Hepatocyte (in vitro differentiated cells): ENCODE data around the gene SV2C.

ENCODE experiments used
- CTCF ChIP-seq: fragments of 200-600 bp; sonication (generic); IDR thresholded peaks from 2 replicates; pipeline ENCODE4 v1.5.1; 2016; ENCODE audit warnings: antibody characterized with exemption, mild to moderate bottlenecking; ENCODE audit not compliant: poor library complexity
- EZH2 ChIP-seq: fragments of 200-600 bp; sonication (generic); IDR thresholded peaks from 2 replicates; pipeline ENCODE4 v1.6.1; 2016; ENCODE audit warnings: antibody characterized with exemption, mild to moderate bottlenecking, borderline replicate concordance

GRCh38 chr5:76069061-76069735 lies 14.0 kb upstream of the SV2C start:
- no peak for TF ChIP-seq CTCF
- no peak for TF ChIP-seq EZH2
